GM12878 (cell line): Measurements from ENCODE around the gene LMOD1. TPM values are rescaled to one million over a fixed set of nuclear protein-coding genes. Genes with fewer than 3 reads are reported as not detected.

Experiments used
- ATAC-seq: fragments of 200-7000 bp; cut with Tn5 transposase; 3 replicates; pipeline ENCODE4 v1.9.1; 2020; ENCODE audit warnings: mild to moderate bottlenecking, moderate library complexity
- BruUV-seq: library from RNA; stranded (reverse); fragments of 400-500 nt; replicated peaks from 2 replicates; lab custom pipeline; 2021; lab: Mats Ljungman, UMichigan
- CTCF ChIA-PET: fragments of 300-600 bp; sonication (Branson Sonifier 250); formaldehyde crosslinking; extraction: SDS; loops from one replicate; lab custom pipeline; 2021; ENCODE audit warnings: inconsistent platforms; lab: Yijun Ruan, JAX
- POLR2A ChIA-PET: fragments of 350-600 bp; formaldehyde crosslinking; extraction: SDS; loops from one replicate; lab custom pipeline; 2021; ENCODE audit warnings: inconsistent platforms; lab: Charles Lee
- RAD21 ChIA-PET: fragments of 300-600 bp; sonication (Branson Sonifier 250); formaldehyde crosslinking; loops from one replicate; lab custom pipeline; 2023; ENCODE audit warnings: antibody characterized with exemption; ENCODE audit not compliant: unreplicated experiment; lab: Charles Lee
- SMC1A ChIA-PET: fragments of 300-600 bp; sonication (Branson Sonifier 250); formaldehyde crosslinking; loops from one replicate; lab custom pipeline; 2023; ENCODE audit not compliant: unreplicated experiment, uncharacterized antibody; lab: Charles Lee
- DNase-seq: peaks from one replicate; pipeline ENCODE4 v3.0.0-alpha.2; 2011; ENCODE audit warnings: low read depth, low spot score
- FAIRE-seq: peaks from 3 replicates; lab custom pipeline; 2011; peaks lifted over from hg19 to GRCh38; lab: Jason Lieb, UNC
- H2AFZ ChIP-seq: 2 replicates; pipeline ENCODE4 v1.6.0; 2011; ENCODE audit warnings: low read depth, low read length, control low read depth; ENCODE audit not compliant: control insufficient read depth
- H3K27ac ChIP-seq: 2 replicates; pipeline ENCODE4 v1.5.1; 2011; ENCODE audit warnings: control low read depth; ENCODE audit not compliant: control insufficient read depth, insufficient read depth
- H3K27me3 ChIP-seq, 2 experiments: replicated peaks in 1 of 2; 2 replicates each; pipeline versions ENCODE4 v1.6.0 to v1.6.1; 2011; ENCODE audit warnings: low read length in 1 of 2; ENCODE audit not compliant: control insufficient read depth in 2 of 2, insufficient read depth in 2 of 2
- H3K36me3 ChIP-seq, 2 experiments: 2 replicates each; pipeline ENCODE4 v1.5.1; 2011; ENCODE audit warnings: low read length in 1 of 2; ENCODE audit not compliant: control insufficient read depth in 2 of 2, insufficient read depth in 2 of 2
- H3K4me1 ChIP-seq: 2 replicates; pipeline ENCODE4 v1.6.1; 2011; ENCODE audit warnings: mild to moderate bottlenecking, low read length, moderate library complexity, mixed read lengths; ENCODE audit not compliant: control insufficient read depth, insufficient read depth
- H3K4me2 ChIP-seq: 2 replicates; pipeline ENCODE4 v1.6.0; 2011; ENCODE audit warnings: control low read depth; ENCODE audit not compliant: control insufficient read depth, insufficient read depth
- H3K4me3 ChIP-seq: fragments of 200-600 bp; sonication (generic); 2 replicates; pipeline ENCODE4 v1.5.1; 2016
- H3K79me2 ChIP-seq: 2 replicates; pipeline ENCODE4 v1.6.0; 2011; ENCODE audit warnings: low read length; ENCODE audit not compliant: control insufficient read depth, insufficient read depth
- H3K9ac ChIP-seq: 2 replicates; pipeline ENCODE4 v1.8.0; 2011; ENCODE audit warnings: low read length, control low read depth, mixed read lengths; ENCODE audit not compliant: control insufficient read depth, insufficient read depth
- H3K9me3 ChIP-seq: replicated peaks from 3 replicates; pipeline ENCODE4 v1.5.1; 2011; ENCODE audit warnings: mild to moderate bottlenecking, low read length; ENCODE audit not compliant: control insufficient read depth, insufficient read depth
- H4K20me1 ChIP-seq: 2 replicates; pipeline ENCODE4 v1.6.0; 2011; ENCODE audit not compliant: control insufficient read depth, insufficient read depth
- E4F1 ChIP-seq: fragments of 450-650 bp; IDR thresholded peaks from 2 replicates; pipeline ENCODE4 v1.6.1; 2018; ENCODE audit warnings: borderline replicate concordance, mild to moderate bottlenecking; ENCODE audit not compliant: partially characterized antibody
- FOS ChIP-seq: IDR thresholded peaks from 3 replicates; pipeline ENCODE4 v1.6.1; 2011; ENCODE audit warnings: borderline replicate concordance; ENCODE audit not compliant: insufficient read length; ENCODE audit errors: extremely low read depth
- FOXK2 ChIP-seq: fragments of 450-650 bp; IDR thresholded peaks from 2 replicates; pipeline ENCODE4 v1.6.1; 2017; ENCODE audit warnings: mild to moderate bottlenecking, moderate library complexity
- IRF4 ChIP-seq: IDR thresholded peaks from 2 replicates; pipeline ENCODE4 v1.6.1; 2011; ENCODE audit warnings: low read depth, low read length
- KLF5 ChIP-seq: fragments of 450-650 bp; IDR thresholded peaks from 2 replicates; pipeline ENCODE4 v1.6.1; 2014; ENCODE audit warnings: mild to moderate bottlenecking; ENCODE audit not compliant: partially characterized antibody
- MTA2 ChIP-seq: fragments of 450-650 bp; IDR thresholded peaks from 2 replicates; pipeline ENCODE4 v1.6.1; 2016; ENCODE audit warnings: low read depth, mild to moderate bottlenecking, moderate library complexity
- POU2F2 ChIP-seq: IDR thresholded peaks from 3 replicates; pipeline ENCODE4 v1.6.1; 2011; ENCODE audit warnings: low read depth, mild to moderate bottlenecking, low read length, borderline replicate concordance
- STAT3 ChIP-seq: IDR thresholded peaks from 2 replicates; pipeline ENCODE4 v1.6.1; 2011; ENCODE audit warnings: low read depth, low read length, improper control_type of control experiment
- YY1 ChIP-seq: IDR thresholded peaks from 2 replicates; pipeline ENCODE4 v1.6.1; 2011; ENCODE audit warnings: low read depth, mild to moderate bottlenecking, low read length
- WGBS: methylation state at CpG from one replicate; pipeline ENCODE4 v1.1.6; 2016; ENCODE audit warnings: low lambda C conversion rate; ENCODE audit not compliant: insufficient replicate concordance, insufficient coverage; ENCODE audit errors: missing lambda C conversion rate; 5-methylcytosine and 5-hydroxymethylcytosine counted together
- in situ Hi-C: fragments of 300-500 bp; cut with MboI; formaldehyde crosslinking; loops from 9 replicates; pipeline ENCODE4 v1.14.3; 2018; ENCODE audit warnings: mixed read lengths
- intact Hi-C: fragments of 100-400 bp; cut with micrococcal nuclease; formaldehyde crosslinking; loops from one replicate; pipeline ENCODE4 v1.14.2; 2022; ENCODE audit not compliant: unreplicated experiment
- polyA plus RNA-seq, 11 experiments: library from polyadenylated mRNA; depleted of rRNA in 4 of 11; unstranded in 6 of 11; stranded (reverse) in 5 of 11; fragments of >200 nt; fragmentation: Nextera tagmentation in 4 of 11; fragmentation: Illumina TruSeq in 1 of 11; extraction: Ambion mirVana in 4 of 11; extraction: Trizol in 1 of 11; gene quantifications; 1 replicate in 1 of 11; 2 replicates in 10 of 11; pipeline versions ENCODE4 v1.2.1 to v1.2.3, GENCODE V29; 2011 to 2016; ENCODE audit warnings: inconsistent platforms in 2 of 11, missing spikeins in 2 of 11, low read depth in 1 of 11
- total RNA-seq, 4 experiments: library from RNA; depleted of rRNA in 3 of 4; stranded (reverse); fragments of >200 nt in 3 of 4; fragmentation: Illumina TruSeq in 1 of 4; extraction: Trizol in 1 of 4; gene quantifications; 2 replicates each; pipeline versions ENCODE4 v1.2.1 to v1.2.3, GENCODE V29; 2013 to 2021
- TF ChIP-seq, protein P1 (sequence below): IDR thresholded peaks from 2 replicates; pipeline ENCODE4 v1.6.1; 2012; ENCODE audit warnings: low read depth, low read length, improper control_type of control experiment

Gene LMOD1
- total and polyA plus RNA-seq, 10 of the 15 experiments (the other 5 are each of a cell fraction or from before 2014, with no cell fraction given) = 0.15 TPM; not detected in 9

DNA sequence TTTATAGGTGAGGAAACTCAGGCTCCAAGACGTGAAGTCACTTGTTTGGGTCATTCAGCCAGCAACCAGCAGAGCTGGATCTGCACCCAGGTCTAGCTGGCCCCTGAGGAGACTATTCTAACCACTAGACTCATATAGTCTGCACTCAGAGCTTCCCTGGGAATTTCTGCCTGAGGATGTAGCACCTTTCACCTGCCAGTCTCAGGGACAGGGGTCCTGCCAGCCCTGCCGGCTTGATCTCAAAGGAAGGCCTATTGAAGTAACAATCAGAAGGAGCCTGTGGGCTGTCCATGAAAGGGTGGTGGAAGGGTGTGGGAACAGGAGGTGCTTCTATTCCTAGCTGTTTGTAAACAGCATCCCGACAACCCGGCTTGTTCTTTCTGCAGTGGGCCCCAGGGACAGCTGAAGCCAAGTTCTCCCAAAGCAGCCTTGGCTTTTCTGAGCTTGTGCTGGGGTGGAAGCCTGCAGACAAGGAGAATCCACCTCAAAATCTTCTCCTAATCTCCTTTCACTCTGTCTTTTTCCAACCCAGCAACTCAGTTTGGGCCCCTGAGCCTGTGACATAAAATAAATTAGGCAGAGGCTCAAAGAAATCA is 7.8 kb downstream of the LMOD1 start:
- ChIA-PET POLR2A (no interaction called here), RAD21 (no interaction called here), CTCF (interaction anchor here (1.1 kb wide), 1 partner anchor 43 kb away, joined by 4 read pairs; no protein-coding TSS in a partner anchor), SMC1A (no interaction called here)
- Histone ChIP-seq H3K4me1 (no peaks in the 10 kb centered on the region), H3K4me3 (no peak overlapping the region), H3K27ac (no peak overlapping the region), H4K20me1 (no peaks in the 10 kb centered on the region), H3K36me3 (no peaks in the 10 kb centered on the region), H3K4me2 (no peak overlapping the region), H2AFZ (no peak overlapping the region), H3K79me2 (no peaks in the 10 kb centered on the region), H3K27me3 (no peaks in the 10 kb centered on the region; a peak in 2 of 4 replicates), H3K9ac (no peak overlapping the region), H3K9me3 (no peaks in the 10 kb centered on the region)
- no TSS peak for BruUV-seq
- 62% methylated on average over 4 of the region's 4 CpGs for WGBS
- no peak for FAIRE-seq
- TF ChIP-seq KLF5 = no peak
- TF ChIP-seq, protein P1, sequence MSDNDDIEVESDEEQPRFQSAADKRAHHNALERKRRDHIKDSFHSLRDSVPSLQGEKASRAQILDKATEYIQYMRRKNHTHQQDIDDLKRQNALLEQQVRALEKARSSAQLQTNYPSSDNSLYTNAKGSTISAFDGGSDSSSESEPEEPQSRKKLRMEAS = no peak
- intact Hi-C loops = no loop called here
- in situ Hi-C loops = no loop called here
- no peak for DNase-seq
- ATAC-seq = no peak

DNA sequence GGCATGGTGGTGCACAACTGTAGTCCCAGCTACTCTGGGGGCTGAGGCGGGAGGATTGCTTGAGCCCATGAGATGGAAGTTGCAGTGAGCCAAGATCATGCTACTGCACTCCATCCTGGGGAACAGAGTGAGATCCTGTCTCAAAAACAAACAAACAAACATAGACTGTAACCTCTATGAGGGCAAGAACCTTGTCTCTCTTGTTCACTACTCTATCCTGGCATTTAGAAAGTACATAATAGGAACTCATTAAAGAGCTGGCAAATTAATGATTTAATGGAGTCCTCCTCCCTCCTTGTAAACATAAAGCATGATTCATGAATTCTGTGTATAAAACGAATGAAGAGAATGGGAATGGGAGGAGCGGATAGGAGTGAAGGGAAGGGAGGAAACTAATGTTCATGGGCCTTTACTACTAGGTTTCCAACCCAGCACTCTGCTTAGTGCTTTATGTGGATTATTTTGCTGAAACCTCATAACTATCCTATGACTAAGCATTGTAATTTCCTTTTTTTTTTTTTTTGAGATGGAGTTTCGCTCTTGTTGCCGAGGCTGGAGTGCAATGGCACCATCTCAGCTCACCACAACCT is 8.6 kb downstream of the LMOD1 start:
- no peak overlapping the region for H3K4me2 ChIP-seq
- no peaks in the 10 kb centered on the region for H3K9me3 ChIP-seq
- H3K36me3 ChIP-seq = no peaks in the 10 kb centered on the region
- ChIA-PET POLR2A (no interaction called here), SMC1A (no interaction called here), CTCF (interaction anchor here (0.9 kb wide), 1 partner anchor 42 kb away, joined by 4 read pairs; no protein-coding TSS in a partner anchor), RAD21 (interaction anchor here (0.5 kb wide), 1 partner anchor 10 kb away, joined by 3 read pairs; no protein-coding TSS in a partner anchor)
- no peaks in the 10 kb centered on the region; a peak in 1 of 4 replicates for H3K27me3 ChIP-seq
- no peak for ATAC-seq
- in situ Hi-C loops = no loop called here
- WGBS = 31% methylated on average over 3 of the region's 5 CpGs
- H2AFZ ChIP-seq = no peak overlapping the region
- BruUV-seq = no TSS peak
- intact Hi-C loops = no loop called here
- H3K4me1 ChIP-seq = no peaks in the 10 kb centered on the region
- H3K4me3 ChIP-seq = no peak overlapping the region
- no peak overlapping the region for H3K27ac ChIP-seq
- no peaks in the 10 kb centered on the region for H3K79me2 ChIP-seq
- FAIRE-seq = no peak
- no peak for DNase-seq
- H3K9ac ChIP-seq = no peak overlapping the region
- no peaks in the 10 kb centered on the region for H4K20me1 ChIP-seq
- TF ChIP-seq MTA2 (no peak), POU2F2 (no peak), YY1 (no peak), E4F1 (no peak), STAT3 (no peak), FOXK2 (no peak), IRF4 (no peak), FOS (no peak)
